ENCODE measurements around the gene ZYX.

The ZYX gene

GRCh38 chr7:143368387-143368786, 12.8 kb upstream of the ZYX start:
- no peak overlapping the region for H3K18ac ChIP-seq (ENCODE audit: low read length)
- no peak overlapping the region for H3K4ac ChIP-seq (ENCODE audit: low read length)
- DNase-seq (ENCODE audit: low spot score): no peak
- no peaks in the 10 kb centered on the region for H3K79me1 ChIP-seq (ENCODE audit: low read depth, low read length)
- H3K27me3 ChIP-seq (ENCODE audit: control insufficient read depth in 3 of 3, insufficient read depth in 3 of 3, low read depth in 1 of 3, low read length in 3 of 3): peaks cover 0 to 9% (median 3%) of the 10 kb centered on the region in 3 experiments
- no peak overlapping the region for H4K91ac ChIP-seq (ENCODE audit: low read depth, low read length, poor library complexity)
- no peak overlapping the region for H3K4me2 ChIP-seq (ENCODE audit: insufficient read depth, low read length, poor library complexity, severe bottlenecking)
- no peak overlapping the region for H2BK5ac ChIP-seq (ENCODE audit: low read length)
- no peaks in the 10 kb centered on the region for H3K9me3 ChIP-seq (replicated peaks in 1 of 2; ENCODE audit: control insufficient read depth in 2 of 2, insufficient read depth in 1 of 2, low read depth in 1 of 2, low read length in 2 of 2)
- H3K4me3 ChIP-seq (ENCODE audit: low read length in 2 of 2): no peak overlapping the region
- H4K8ac ChIP-seq (ENCODE audit: low read depth, low read length): no peak overlapping the region
- no peak overlapping the region for H3K23ac ChIP-seq (ENCODE audit: low read depth, low read length, poor library complexity)
- H3K9ac ChIP-seq (ENCODE audit: low read depth, low read length, poor library complexity): no peak overlapping the region
- no peak overlapping the region for H3K14ac ChIP-seq (ENCODE audit: low read length)
- no peak overlapping the region for H2BK120ac ChIP-seq (ENCODE audit: low read depth, low read length)
- H3K27ac ChIP-seq (replicated peaks; ENCODE audit: low read length): no peak overlapping the region
- no peaks in the 10 kb centered on the region for H3K36me3 ChIP-seq (replicated peaks in 1 of 2; ENCODE audit: control insufficient read depth in 2 of 2, insufficient read depth in 2 of 2, low read length in 2 of 2)
- no CpG with 5 or more reads among the region's 1 CpG for WGBS, 2 donors (ENCODE audit: extremely low coverage in 2 of 2, insufficient read length in 2 of 2, insufficient replicate concordance in 1 of 2)
- no peak overlapping the region for H2BK15ac ChIP-seq (ENCODE audit: low read length)
- H2AFZ ChIP-seq (ENCODE audit: low read length): no peak overlapping the region
- H3K4me1 ChIP-seq (ENCODE audit: control insufficient read depth in 2 of 2, insufficient read depth in 1 of 2, low read depth in 1 of 2, low read length in 2 of 2): peaks cover 6 to 7% of the 10 kb centered on the region in 2 donors
- no peak overlapping the region for H2BK12ac ChIP-seq (ENCODE audit: low read length)
- H2AK5ac ChIP-seq (ENCODE audit: low read depth, low read length): no peak overlapping the region

- Histone ChIP-seq H3K4me1 (ENCODE audit: control insufficient read depth in 2 of 2, insufficient read depth in 1 of 2, low read depth in 1 of 2, low read length in 2 of 2) (peaks cover 5 to 6% of the 10 kb centered on the region in 2 donors), H3K36me3 (replicated peaks in 1 of 2; ENCODE audit: control insufficient read depth in 2 of 2, insufficient read depth in 2 of 2, low read length in 2 of 2) (no peaks in the 10 kb centered on the region), H3K4me3 (ENCODE audit: low read length in 2 of 2) (no peak overlapping the region), H3K27ac (replicated peaks; ENCODE audit: low read length) (no peak overlapping the region), H2BK15ac (ENCODE audit: low read length) (no peak overlapping the region), H2BK120ac (ENCODE audit: low read depth, low read length) (no peak overlapping the region), H4K91ac (ENCODE audit: low read depth, low read length, poor library complexity) (no peak overlapping the region), H3K14ac (ENCODE audit: low read length) (no peak overlapping the region), H4K8ac (ENCODE audit: low read depth, low read length) (no peak overlapping the region), H2AK5ac (ENCODE audit: low read depth, low read length) (no peak overlapping the region), H3K4ac (ENCODE audit: low read length) (no peak overlapping the region), H3K23ac (ENCODE audit: low read depth, low read length, poor library complexity) (no peak overlapping the region), H3K9me3 (replicated peaks in 1 of 2; ENCODE audit: control insufficient read depth in 2 of 2, insufficient read depth in 1 of 2, low read depth in 1 of 2, low read length in 2 of 2) (no peaks in the 10 kb centered on the region), H3K79me1 (ENCODE audit: low read depth, low read length) (no peaks in the 10 kb centered on the region), H2BK5ac (ENCODE audit: low read length) (no peak overlapping the region), H3K18ac (ENCODE audit: low read length) (no peak overlapping the region), H3K4me2 (ENCODE audit: insufficient read depth, low read length, poor library complexity, severe bottlenecking) (no peak overlapping the region), H2AFZ (ENCODE audit: low read length) (no peak overlapping the region), H2BK12ac (ENCODE audit: low read length) (no peak overlapping the region), H3K27me3 (ENCODE audit: control insufficient read depth in 3 of 3, insufficient read depth in 3 of 3, low read depth in 1 of 3, low read length in 3 of 3) (no peaks in the 10 kb centered on the region), H3K9ac (ENCODE audit: low read depth, low read length, poor library complexity) (no peak overlapping the region)
- no peak for DNase-seq (ENCODE audit: low spot score)
- WGBS, 2 donors (ENCODE audit: extremely low coverage in 2 of 2, insufficient read length in 2 of 2, insufficient replicate concordance in 1 of 2): no CpG with 5 or more reads among the region's 12 CpGs
These were observed 11.2 kb upstream of the ZYX start for GRCh38 chr7:143369678-143370651.

- H4K8ac ChIP-seq (ENCODE audit: low read depth, low read length): no peak overlapping the region
- H3K18ac ChIP-seq (ENCODE audit: low read length): no peak overlapping the region
- no peak overlapping the region for H4K91ac ChIP-seq (ENCODE audit: low read depth, low read length, poor library complexity)
- no peak overlapping the region for H3K4ac ChIP-seq (ENCODE audit: low read length)
- H2BK5ac ChIP-seq (ENCODE audit: low read length): no peak overlapping the region
- no peaks in the 10 kb centered on the region for H3K79me1 ChIP-seq (ENCODE audit: low read depth, low read length)
- no peak overlapping the region for H3K27ac ChIP-seq (replicated peaks; ENCODE audit: low read length)
- H2AK5ac ChIP-seq (ENCODE audit: low read depth, low read length): no peak overlapping the region
- H3K9me3 ChIP-seq (replicated peaks in 1 of 2; ENCODE audit: control insufficient read depth in 2 of 2, insufficient read depth in 1 of 2, low read depth in 1 of 2, low read length in 2 of 2): no peaks in the 10 kb centered on the region
- H3K4me3 ChIP-seq (ENCODE audit: low read length in 2 of 2): no peak overlapping the region
- no CpG with 5 or more reads among the region's 4 CpGs for WGBS, 2 donors (ENCODE audit: extremely low coverage in 2 of 2, insufficient read length in 2 of 2, insufficient replicate concordance in 1 of 2)
- peaks cover 5 to 6% of the 10 kb centered on the region in 2 donors for H3K4me1 ChIP-seq (ENCODE audit: control insufficient read depth in 2 of 2, insufficient read depth in 1 of 2, low read depth in 1 of 2, low read length in 2 of 2)
- no peak overlapping the region for H3K9ac ChIP-seq (ENCODE audit: low read depth, low read length, poor library complexity)
- H2BK12ac ChIP-seq (ENCODE audit: low read length): no peak overlapping the region
- no peaks in the 10 kb centered on the region for H3K36me3 ChIP-seq (replicated peaks in 1 of 2; ENCODE audit: control insufficient read depth in 2 of 2, insufficient read depth in 2 of 2, low read length in 2 of 2)
- no peaks in the 10 kb centered on the region for H3K27me3 ChIP-seq (ENCODE audit: control insufficient read depth in 3 of 3, insufficient read depth in 3 of 3, low read depth in 1 of 3, low read length in 3 of 3)
- no peak overlapping the region for H2BK15ac ChIP-seq (ENCODE audit: low read length)
- no peak overlapping the region for H3K23ac ChIP-seq (ENCODE audit: low read depth, low read length, poor library complexity)
- no peak overlapping the region for H3K4me2 ChIP-seq (ENCODE audit: insufficient read depth, low read length, poor library complexity, severe bottlenecking)
- H2BK120ac ChIP-seq (ENCODE audit: low read depth, low read length): no peak overlapping the region
- H2AFZ ChIP-seq (ENCODE audit: low read length): no peak overlapping the region
- no peak overlapping the region for H3K14ac ChIP-seq (ENCODE audit: low read length)
- DNase-seq (ENCODE audit: low spot score): no peak
These were observed 9.1 kb upstream of the ZYX start for GRCh38 chr7:143372070-143372469.

GRCh38 chr7:143373255-143373794, 7.8 kb upstream of the ZYX start:
- Histone ChIP-seq H4K8ac (ENCODE audit: low read depth, low read length) (no peak overlapping the region), H2BK5ac (ENCODE audit: low read length) (no peak overlapping the region), H2BK15ac (ENCODE audit: low read length) (no peak overlapping the region)

More at GRCh38 chr7:143373255-143373794, 7.8 kb upstream of the ZYX start:
- Histone ChIP-seq H3K79me1 (ENCODE audit: low read depth, low read length) (no peaks in the 10 kb centered on the region), H3K27me3 (ENCODE audit: control insufficient read depth in 3 of 3, insufficient read depth in 3 of 3, low read depth in 1 of 3, low read length in 3 of 3) (no peaks in the 10 kb centered on the region), H3K9me3 (replicated peaks in 1 of 2; ENCODE audit: control insufficient read depth in 2 of 2, insufficient read depth in 1 of 2, low read depth in 1 of 2, low read length in 2 of 2) (no peaks in the 10 kb centered on the region), H2AFZ (ENCODE audit: low read length) (no peak overlapping the region), H3K18ac (ENCODE audit: low read length) (no peak overlapping the region), H3K4me2 (ENCODE audit: insufficient read depth, low read length, poor library complexity, severe bottlenecking) (no peak overlapping the region), H3K36me3 (replicated peaks in 1 of 2; ENCODE audit: control insufficient read depth in 2 of 2, insufficient read depth in 2 of 2, low read length in 2 of 2) (no peaks in the 10 kb centered on the region), H3K23ac (ENCODE audit: low read depth, low read length, poor library complexity) (no peak overlapping the region), H4K91ac (ENCODE audit: low read depth, low read length, poor library complexity) (no peak overlapping the region), H3K4ac (ENCODE audit: low read length) (no peak overlapping the region), H3K14ac (ENCODE audit: low read length) (no peak overlapping the region), H3K9ac (ENCODE audit: low read depth, low read length, poor library complexity) (no peak overlapping the region), H2BK12ac (ENCODE audit: low read length) (no peak overlapping the region), H2BK120ac (ENCODE audit: low read depth, low read length) (no peak overlapping the region), H2AK5ac (ENCODE audit: low read depth, low read length) (no peak overlapping the region), H3K4me3 (ENCODE audit: low read length in 2 of 2) (no peak overlapping the region), H3K27ac (replicated peaks; ENCODE audit: low read length) (no peak overlapping the region), H3K4me1 (ENCODE audit: control insufficient read depth in 2 of 2, insufficient read depth in 1 of 2, low read depth in 1 of 2, low read length in 2 of 2) (peaks cover 5 to 6% of the 10 kb centered on the region in 2 donors)
- WGBS, 2 donors (ENCODE audit: extremely low coverage in 2 of 2, insufficient read length in 2 of 2, insufficient replicate concordance in 1 of 2): no CpG with 5 or more reads among the region's 4 CpGs
- DNase-seq (ENCODE audit: low spot score): no peak

Measured in neuronal stem cell (in vitro differentiated cells).